HG02798 (cell line): ENCODE data around the gene SETD1B.

Experiments used
- ATAC-seq: cut with Tn5 transposase; IDR thresholded peaks from one replicate; pipeline ENCODE4 v1.9.1; 2021; ENCODE audit warnings: mild to moderate bottlenecking; ENCODE audit not compliant: unreplicated experiment, poor library complexity

Gene SETD1B

GRCh38 chr12:121794534-121795033 lies 9.2 kb upstream of the SETD1B start:
- ATAC-seq = no peak

GRCh38 chr12:121795034-121795968 lies 8.5 kb upstream of the SETD1B start:
- ATAC-seq = peak; percentile 24

GRCh38 chr12:121796855-121797751 lies 6.7 kb upstream of the SETD1B start:
- no peak for ATAC-seq

GRCh38 chr12:121797937-121798786 lies 5.6 kb upstream of the SETD1B start:
- ATAC-seq = no peak

- no peak for ATAC-seq
These were observed 5.0 kb upstream of the SETD1B start for GRCh38 chr12:121798787-121799155.

GRCh38 chr12:121799156-121799841 lies 4.5 kb upstream of the SETD1B start:
- ATAC-seq = no peak

- ATAC-seq = peak; percentile 30
These were observed 3.7 kb upstream of the SETD1B start for GRCh38 chr12:121799842-121800693.

- ATAC-seq = no peak
These were observed 2.9 kb upstream of the SETD1B start for GRCh38 chr12:121800694-121801594.

- no peak for ATAC-seq
These were observed 2.0 kb upstream of the SETD1B start for GRCh38 chr12:121801595-121802484.

GRCh38 chr12:121802485-121802842 lies 1.3 kb upstream of the SETD1B start:
- ATAC-seq = no peak

GRCh38 chr12:121802843-121803698 lies 738 bp upstream of the SETD1B start:
- ATAC-seq = peak; percentile 42

- ATAC-seq = no peak
These were observed 755 bp downstream of the SETD1B start for GRCh38 chr12:121804417-121805111.

GRCh38 chr12:121805171-121806008 lies 1.6 kb downstream of the SETD1B start:
- ATAC-seq = no peak

- ATAC-seq = no peak
These were observed 2.3 kb downstream of the SETD1B start for GRCh38 chr12:121806009-121806545.
